Measurements from ENCODE around the gene CAMK1D.

The CAMK1D gene

DNA sequence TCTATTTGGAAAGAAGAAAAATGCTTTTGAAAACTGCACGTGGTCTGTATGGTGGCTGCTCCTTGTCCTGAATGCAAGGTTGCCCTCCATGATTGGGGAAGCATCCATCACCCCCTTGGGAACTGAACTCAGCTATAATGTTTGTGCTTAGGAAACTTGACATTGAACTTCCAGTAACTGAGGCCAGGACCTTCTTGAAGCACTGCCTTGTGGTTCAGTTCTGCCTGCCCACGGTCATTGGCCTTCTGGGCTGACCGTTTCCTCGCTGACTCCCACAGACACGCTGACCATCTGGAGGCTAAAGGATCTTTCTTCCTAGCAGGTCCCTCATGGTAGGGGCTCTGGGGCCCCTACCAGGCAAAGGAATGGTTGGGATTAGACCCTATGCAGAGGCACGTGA, 247.8 kb downstream of the CAMK1D start:
- DNase-seq (ENCODE audit: low spot score): no peak

DNA sequence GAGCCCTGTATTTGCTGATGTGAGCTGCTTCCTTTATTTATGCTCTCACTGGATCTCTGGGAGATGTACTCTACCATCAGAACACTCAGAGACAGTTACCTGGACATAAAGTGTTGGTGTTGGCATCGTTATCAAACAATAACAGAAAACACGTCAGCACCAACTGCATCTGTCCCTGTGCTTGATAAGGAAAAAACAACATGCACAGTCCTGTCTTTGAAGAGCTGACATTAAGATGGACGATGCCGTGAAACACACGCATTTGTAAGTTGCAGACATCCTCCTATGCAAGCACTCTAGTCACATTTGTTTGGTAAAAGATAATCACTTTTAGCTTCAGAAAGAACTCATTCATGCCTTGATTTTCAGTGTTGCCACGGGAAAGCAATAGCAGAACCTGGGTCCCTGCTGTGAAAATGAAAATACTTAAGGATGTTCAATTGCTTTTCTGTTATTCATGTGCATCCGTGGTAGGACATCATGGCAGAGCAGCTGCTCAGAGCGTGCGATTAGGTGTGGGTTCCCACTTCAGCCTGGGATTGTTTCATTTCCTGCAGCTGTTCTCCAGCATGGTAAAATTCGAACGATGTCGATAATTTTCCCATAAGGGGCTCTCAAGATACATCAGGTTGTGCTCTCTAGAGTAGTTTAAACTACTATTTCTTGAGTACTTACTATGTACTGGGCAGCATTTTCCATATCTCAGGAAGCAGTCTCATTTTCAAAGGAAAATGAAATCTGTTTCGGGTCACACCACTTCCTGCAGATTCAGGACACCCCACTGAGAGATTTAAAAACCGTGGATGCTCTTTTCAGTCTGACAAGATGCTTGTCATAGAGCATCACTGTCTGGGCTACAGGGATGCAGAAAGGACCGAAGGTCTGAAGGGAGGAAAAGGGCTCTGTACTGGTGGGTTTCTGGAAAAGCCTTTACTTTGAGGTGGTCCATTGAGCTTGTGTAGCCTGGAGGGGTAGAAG, 248.7 kb downstream of the CAMK1D start:
- no peak for DNase-seq (ENCODE audit: low spot score)

DNA sequence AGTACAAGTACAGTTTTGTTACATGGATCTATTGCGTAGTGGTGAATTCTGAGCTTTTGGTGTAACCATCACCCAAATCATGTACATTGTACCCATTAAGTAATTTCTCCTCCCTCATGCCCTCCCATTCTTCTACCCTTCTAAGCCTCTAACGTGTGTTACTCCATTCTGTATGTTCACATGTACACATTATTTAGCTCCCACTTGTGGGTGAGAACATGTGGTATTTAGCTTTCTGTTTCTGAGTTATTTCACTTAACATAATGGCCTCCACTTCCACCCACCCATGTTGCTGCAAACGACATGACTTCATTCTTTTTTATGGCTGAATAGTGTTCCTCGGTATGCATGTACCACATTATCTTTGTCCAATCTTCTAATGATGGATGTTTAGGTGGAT, 251.3 kb downstream of the CAMK1D start:
- DNase-seq (ENCODE audit: low spot score): no peak

DNA sequence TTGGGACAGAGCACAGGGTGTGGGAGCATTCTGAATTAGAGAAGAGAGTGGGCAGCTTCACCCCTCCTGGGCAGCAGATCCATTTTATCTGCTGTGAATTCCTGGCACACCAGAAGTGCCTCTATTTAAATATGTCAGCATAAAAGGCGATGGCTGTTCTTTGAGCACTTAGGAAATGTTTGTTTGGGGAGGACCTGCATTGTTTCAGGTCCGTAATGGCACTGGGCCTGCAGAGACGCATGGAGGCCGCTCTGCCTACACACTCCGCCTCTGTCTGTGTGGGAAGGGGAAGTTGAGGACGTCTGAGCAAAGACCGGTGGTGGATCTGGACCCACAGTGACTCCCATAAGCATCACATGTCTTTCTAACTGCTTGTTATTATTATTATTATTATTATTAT, 253.2 kb downstream of the CAMK1D start:
- DNase-seq (ENCODE audit: low spot score): no peak

DNA sequence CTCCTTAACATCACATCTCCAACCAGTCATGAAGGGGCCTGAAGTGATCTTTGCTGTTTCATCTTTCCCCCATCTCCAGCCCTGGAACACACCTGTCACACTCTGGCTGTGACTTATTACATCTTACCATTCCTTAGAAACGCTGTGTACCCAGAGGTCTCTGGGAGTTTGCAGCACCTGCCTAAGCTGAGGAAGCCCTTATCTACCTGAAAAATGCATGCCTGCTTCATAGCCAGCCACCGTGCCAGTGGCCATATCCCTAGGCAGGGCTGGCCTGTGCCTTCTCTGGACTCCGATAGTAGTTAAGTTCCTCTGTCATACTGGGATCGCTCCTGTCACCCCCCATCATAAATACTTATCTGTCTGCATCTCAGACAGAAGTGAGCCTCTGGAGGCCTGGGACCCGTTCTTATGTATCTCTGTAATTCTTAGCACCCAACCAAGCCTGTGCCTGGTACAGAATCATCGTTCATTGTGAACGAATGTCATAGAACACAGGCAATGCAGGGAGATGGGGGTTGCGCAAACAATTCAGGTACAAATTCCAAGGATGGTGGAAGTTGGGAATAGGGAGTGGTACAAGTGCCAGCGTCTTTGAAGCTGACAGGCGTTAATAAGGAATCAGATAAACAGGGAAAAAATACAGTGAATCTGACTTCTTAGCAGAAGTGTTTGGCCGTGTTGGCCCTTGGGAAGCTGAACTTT, 254.6 kb downstream of the CAMK1D start:
- DNase-seq (ENCODE audit: low spot score): no peak

DNA sequence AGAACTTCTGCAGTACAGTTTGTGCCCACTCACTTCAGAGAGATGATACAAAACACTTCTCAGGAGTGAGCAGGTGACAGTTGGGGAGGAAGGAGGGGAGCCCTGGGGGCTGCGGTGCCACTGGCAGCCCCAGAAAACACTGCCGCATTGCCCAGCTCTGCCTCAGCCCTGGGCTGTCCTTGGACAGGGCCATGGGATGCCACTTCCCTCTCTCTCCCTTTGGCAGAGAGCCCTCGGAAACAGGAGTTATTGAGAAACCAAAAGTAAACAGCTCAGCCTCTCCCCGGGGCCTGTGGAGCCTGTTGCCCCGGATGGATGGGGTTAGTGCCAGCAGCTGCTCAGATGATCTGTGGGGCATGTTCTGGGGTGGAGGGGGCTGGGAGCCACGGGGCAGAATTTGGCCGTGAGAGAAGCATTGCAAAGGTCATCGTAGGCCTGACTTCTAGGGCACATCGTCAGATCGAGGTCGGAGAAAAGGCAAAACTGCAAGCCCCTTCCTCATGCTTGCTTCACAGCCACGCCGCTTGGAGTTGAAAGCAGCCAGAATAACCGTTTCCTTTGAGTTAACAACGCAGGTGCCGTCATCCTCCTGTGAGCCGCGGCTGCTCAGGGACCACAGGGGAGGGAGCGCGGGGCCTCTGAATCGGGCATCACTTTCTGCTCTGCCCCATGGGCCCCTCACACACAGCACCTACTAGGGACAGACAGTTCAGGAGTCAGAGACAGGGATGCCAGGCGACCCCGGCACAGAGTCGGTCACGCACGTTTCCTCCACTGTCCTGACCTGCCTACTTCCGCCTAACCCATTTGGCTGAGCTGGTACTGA, 256.4 kb downstream of the CAMK1D start:
- DNase-seq (ENCODE audit: low spot score): no peak

GRCh38 chr10:12606461-12606860, 257.1 kb downstream of the CAMK1D start:
- DNase-seq (ENCODE audit: low spot score): no peak

- no peak for DNase-seq (ENCODE audit: low spot score)
These were observed 259.4 kb downstream of the CAMK1D start for GRCh38 chr10:12608761-12609160.

GRCh38 chr10:12609435-12609834, 260.1 kb downstream of the CAMK1D start:
- no peak for DNase-seq (ENCODE audit: low spot score)

- DNase-seq (ENCODE audit: low spot score): no peak
These were observed 263.8 kb downstream of the CAMK1D start for GRCh38 chr10:12613136-12613535.

- DNase-seq (ENCODE audit: low spot score): no peak
These were observed 265.0 kb downstream of the CAMK1D start for GRCh38 chr10:12614177-12614995.

DNA sequence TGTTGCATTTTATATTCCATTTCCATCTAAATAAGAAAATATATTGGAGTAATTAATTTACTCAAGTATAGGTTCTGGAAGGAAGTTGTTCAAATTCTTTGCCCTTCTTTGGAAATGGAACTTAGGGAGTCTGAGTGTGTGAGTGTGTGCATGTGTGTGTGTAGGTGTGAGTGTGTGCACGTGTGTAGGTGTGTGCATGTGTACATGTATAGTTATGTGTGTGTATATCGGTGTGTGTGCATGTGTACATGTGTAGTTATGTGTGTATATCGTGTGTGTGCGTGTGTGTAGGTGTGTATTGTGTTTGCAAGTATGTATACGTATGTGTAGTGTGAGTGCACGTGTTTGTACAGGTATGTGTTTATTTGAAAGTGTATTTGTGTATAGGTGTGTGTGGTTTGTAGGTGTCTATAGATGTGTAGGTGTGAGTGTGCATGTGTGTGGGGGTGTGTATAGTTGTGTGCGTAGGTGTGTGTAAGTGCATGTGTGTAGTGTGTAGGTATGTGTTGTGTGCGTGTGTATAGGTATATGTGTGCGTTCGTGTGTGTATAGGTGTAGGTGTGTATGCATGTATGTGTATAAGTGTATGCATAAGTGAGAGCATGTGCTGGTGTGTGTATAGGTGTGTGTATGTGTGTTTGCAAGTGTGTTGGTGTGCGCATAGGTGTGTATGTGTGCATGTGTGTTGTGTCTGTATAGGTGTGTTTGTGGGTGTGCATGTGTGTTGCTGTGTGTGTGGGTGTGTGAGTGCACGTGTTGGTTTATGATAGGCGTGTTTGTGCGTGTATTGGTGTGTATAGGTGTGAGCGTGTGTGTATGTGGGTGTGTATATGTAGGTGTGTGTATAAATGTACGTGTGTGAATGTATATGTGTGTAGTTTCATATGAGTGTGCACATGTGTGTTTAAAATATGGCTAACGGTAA, 266.2 kb downstream of the CAMK1D start:
- DNase-seq (ENCODE audit: low spot score): no peak

- no peak for DNase-seq (ENCODE audit: low spot score)
These were observed 268.1 kb downstream of the CAMK1D start for GRCh38 chr10:12617191-12618175.

DNA sequence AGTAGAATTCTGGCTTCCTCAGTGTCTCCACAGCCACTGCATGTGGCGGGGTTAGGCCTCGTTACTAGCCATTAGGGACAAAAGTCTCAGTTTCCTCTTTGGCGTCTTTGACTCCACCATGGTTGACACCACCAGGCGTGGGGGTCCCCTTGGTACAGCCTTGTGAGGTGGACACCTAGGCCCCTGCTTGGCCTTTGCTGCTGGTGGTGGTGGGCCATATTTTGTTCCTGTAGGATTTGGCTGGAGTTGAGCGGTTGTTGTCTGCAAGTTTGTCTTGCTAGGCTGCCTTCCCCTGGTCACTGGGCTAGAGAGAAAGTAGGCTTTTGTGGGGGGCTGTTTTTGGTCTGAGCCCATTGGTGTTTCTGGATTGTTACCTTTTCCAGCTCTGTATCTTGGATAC, 272.7 kb downstream of the CAMK1D start:
- no peak for DNase-seq (ENCODE audit: low spot score)

GRCh38 chr10:12622691-12623090, 273.3 kb downstream of the CAMK1D start:
- no peak for DNase-seq (ENCODE audit: low spot score)

- DNase-seq (ENCODE audit: low spot score): no peak
These were observed 276.2 kb downstream of the CAMK1D start for GRCh38 chr10:12625393-12626023.

DNA sequence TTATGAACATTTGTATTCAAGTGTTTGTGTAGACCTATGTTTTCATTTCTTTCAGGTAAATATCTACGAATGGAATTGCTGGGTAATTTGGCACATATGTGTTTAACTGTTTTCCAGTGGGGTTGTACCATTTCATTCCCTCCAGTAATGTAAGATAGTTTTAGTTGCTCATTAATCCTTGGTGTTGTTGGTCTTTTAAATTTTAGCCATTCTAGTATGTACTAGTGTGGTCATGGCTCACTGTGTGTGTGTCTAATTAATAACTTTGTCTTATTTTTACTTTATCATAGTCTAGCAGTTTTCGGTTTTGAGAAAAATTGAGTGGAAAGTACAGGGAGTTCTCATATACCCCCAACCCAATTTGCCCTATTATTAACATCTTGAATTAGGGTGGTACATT, 278.8 kb downstream of the CAMK1D start:
- DNase-seq (ENCODE audit: low spot score): no peak

DNA sequence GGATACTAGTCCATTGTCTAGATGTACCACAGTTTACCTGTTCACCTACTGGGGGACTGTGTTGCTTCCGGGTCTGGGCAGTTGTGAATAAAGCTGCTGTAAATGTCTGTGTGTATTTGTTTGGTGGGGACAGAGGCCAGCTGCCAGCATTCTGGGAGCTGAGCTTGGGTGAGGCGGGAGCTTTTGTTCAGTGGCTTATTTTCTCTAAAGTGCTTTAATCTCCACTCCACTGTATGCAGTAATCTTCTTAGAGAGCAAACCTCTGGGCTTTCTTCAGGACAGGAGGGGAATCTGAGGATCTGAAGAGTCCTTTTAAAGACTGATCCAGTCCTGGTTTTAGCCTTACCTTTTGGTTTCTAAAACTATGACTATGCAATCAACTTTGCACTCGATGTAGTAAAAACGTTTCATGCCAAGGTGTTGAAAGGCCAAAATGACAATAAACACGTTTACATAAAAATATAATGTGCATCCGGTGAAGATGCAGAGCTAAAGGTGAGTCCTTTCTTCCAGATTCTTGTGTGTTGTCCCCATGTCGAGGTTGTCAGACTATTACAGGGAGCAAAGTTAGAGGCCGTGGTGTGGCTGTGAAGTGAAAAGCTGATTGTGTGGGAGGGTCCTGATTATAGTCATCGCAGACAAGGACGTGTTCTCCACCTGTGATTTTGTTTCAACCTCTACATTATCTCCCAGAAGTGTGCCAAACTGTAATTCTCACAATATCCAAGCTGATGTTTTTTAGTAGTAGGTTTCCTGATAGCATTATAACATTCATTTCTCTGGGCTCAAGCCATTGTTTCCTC, 279.8 kb downstream of the CAMK1D start:
- no peak for DNase-seq (ENCODE audit: low spot score)
